ENCODE results near the gene ERC2.
"Not testable (repeated sequence)": the region's sequence is repeated elsewhere in the genome, so short reads cannot be mapped to it uniquely, and the experiment has no call there.

The ERC2 gene

DNA sequence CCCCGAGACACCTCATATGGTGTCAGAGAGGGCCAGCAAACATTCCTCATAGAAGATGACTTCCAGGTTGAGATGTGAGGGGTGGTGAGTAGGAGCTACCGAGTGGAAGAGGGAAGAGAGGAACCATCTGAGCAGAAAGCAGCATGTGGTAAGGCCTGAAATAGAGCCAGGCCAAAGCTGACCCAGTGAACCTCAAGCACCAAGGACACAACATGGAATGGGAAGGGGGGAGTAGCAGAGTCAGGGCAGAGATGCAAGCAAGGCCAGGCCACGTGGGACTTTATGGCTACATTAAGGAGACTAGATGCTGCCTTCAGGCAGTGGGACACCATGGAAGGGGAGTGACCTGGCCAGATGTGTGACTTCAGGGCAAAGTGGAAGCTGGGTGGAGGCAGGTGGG, 942.8 kb downstream of the ERC2 start:
- DNase-seq (ENCODE audit: low spot score), result no peak

DNA sequence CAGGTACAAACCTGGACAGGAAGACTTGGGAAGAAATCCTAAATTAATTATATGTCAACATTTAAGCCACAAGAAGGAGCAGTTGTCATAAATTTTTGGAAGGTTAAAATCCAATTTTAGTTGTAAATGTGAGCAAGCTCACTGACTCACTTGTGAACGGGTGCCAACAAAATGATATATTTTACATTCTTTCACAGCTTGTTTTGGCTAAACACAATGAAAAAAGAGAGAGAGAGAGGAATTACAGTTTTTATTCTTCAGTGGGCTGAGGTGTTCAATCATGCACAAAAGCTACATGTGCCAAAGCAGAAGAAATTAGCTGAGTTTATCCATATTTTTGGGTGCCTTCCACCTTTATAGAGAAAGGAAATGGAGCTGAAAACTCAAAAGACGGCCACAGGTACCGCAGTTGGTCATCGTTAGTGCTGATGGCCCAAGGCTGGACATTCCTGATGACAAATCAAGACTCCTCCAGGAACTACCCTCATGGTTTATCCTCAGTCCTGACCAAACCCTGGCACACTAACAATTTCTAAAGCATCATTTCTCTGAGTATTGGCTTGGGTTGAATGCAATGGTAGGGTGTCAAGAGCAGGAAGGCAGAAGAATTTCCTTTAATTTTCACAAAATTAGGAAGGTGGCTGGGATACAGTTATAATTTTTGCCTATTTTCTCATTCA, 943.6 kb downstream of the ERC2 start:
- DNase-seq (ENCODE audit: low spot score), result no peak

DNA sequence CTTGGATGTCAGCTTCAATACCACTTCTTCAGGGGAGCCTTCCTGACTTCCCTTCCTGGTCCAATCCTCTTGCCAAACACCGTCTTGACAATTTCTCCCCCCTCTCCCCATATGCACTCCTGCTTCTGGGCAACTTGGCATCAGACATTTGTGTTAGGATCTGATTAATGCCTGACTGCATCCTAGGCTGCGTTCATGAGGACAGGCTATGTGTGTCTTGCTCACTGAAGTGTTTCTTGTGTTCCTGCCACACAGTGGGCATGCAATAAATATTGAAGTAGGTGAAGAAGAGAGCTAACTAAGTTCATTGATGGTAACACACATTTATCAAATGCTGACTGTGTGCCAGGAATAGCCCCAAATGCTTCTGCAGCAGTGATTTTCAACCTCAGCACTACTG, 944.8 kb downstream of the ERC2 start:
- no peak for DNase-seq (ENCODE audit: low spot score)

DNA sequence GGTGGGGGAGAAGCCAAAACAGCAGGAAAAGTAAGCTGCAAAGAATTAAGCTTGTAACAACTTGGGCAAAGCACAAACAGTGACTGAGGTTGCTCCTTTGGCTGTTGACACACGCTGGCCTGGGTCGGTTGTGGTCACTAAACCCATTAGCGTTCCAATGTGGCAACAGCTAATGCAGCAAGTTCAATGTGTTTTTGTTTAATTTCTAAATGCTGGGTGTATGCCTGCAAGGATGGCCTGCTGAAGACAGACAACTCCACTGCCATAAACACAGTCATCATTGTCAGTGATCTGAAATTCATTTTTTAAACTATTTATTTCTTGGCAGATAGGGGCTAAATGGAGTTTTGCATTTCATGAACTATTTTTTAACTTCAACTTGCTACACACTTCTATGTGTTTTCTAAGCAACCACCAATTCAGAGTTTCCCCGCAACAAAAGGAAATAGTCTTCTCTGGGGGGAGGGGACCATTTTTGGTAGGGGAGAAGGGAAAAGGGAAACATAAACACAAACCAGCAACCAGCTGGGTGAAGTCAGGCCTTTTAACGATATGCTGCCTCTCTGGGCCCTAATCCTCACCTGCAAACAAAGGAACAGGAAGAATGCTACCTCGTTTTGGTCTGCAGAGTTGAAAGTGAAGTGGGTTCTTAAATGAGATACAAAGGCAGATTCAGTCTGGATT, 946.4 kb downstream of the ERC2 start:
- DNase-seq (ENCODE audit: low spot score), result no peak

DNA sequence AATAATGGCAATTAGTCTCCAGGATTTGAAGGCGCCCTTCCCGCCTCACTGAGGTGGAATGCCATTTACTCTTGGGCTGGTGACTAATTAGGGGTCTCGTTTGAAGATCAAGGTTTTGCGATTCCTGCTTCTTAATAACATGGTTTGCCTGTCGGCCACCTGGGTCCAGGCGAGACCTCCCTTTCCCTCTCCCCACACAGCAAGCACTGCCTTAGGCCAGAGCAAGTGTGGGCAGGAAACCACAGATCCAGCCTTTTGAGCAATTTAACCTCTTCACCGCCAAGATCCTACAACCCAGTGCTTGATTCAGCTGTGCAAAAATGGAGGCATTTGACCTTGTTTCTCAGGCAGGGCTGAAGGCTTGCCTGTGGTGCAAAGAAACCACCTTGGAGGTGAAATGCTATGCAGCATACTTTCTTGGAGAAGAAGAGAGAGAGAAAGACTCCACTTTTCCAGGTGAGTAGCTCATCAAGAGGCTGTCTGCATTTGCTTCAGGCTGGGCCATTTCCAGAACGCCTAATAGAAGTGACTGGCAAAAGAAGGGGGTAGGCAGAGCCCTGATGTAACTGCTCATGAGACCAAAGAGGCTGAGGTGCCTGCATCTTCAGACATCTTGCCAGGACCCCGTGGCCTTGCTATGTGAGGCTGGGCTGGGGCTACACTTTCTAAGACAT, 947.1 kb downstream of the ERC2 start:
- DNase-seq (ENCODE audit: low spot score), result no peak

DNA sequence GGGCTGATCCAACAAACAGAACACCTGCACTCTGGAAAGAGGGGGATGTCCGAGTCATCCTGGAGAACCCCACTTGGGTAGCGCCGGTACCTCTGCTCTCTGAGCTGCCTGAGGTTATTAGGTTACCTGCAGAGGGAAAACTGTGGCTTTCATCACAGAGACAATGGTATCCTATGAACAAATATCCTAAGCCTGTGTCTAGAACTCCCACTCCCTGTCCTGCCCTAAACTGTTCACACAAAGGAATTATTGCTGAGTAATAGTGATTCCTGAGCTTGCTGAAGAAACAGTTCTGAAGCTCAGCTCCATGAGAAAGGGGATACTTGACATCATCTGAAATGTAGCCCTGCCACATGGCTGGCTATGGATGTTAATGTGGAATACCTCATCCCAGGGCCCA, 949.2 kb downstream of the ERC2 start:
- no peak for DNase-seq (ENCODE audit: low spot score)

DNA sequence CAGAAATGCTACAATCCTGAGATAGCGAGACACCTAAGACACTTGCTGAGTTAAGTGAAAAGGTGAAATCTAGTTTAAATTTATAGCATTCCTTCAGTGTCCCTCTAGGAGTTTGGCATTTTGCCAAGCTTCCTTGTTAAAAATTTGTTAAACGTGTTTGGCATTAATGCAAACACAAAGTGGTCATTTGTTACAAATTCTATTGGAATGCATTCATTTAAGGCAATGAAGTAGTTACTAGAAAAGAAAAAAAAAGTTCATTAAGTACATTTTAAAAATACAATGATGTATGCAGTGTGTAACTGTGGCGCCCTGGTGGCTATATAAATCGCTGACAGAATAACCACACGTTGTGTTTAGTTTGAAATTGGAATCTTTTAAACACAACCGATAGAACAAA, 949.8 kb downstream of the ERC2 start:
- DNase-seq (ENCODE audit: low spot score), result no peak

DNA sequence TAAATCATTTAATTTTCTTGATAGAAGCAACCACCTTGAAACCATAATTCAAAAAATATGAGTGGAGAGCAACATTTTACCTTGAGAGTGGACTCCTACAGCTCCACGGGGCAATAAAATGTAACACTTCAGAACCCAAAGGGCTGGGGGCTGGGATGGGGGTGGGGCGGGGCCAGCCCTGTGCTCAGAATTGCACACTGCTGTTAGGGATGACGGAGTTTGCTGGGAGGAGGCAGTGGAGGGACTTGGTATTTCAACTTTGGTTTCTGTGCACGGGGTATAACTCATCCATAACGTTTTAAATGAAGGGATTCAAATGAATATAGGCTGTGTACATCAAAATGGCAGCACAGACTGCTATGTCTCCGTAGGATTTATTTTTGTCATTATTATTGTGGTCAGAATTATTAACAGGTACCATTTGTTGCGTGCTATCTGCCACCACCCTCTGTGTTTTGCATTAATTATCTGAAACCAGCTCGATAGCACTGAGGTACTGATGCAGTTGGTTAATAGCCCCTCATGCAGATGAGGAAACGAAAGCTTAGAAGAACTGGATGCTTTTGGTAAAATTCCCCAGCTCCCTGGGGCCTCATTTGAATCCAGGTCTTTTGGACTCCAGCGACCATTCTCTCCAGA, 951.8 kb downstream of the ERC2 start:
- no peak for DNase-seq (ENCODE audit: low spot score)

DNA sequence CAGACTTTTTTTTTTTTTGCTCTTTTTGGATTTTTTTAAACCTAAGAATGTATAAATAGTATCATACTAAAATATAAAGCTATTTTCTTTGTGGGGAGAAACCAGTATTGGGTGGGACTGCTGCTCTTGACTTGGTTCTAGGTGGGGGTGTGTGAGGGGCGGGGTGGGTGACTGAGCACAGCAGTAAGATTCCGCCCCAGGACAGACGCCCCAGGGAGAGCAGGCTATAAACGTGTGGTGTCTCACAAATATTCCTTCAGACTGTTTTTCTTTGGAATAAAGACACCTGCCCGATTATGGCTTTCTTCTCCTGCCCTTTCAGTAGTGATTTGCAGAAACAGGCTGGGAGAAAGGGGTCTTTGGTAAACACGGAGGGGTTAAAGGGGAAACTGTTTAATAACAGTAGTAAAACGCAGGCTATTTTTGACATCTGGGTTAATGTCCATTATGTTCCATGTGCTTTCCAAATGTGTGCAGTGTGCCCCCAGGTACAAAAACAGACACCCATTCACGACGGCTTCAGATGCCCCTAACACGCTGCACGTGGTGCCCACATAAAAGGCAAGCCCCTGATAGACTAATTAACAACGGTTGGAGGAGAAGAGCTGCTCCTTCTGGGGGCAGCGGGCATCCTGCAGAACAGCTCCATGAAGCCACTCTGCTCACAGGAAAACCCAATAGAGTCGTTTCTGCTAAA, 952.6 kb downstream of the ERC2 start:
- DNase-seq (ENCODE audit: low spot score), result no peak

DNA sequence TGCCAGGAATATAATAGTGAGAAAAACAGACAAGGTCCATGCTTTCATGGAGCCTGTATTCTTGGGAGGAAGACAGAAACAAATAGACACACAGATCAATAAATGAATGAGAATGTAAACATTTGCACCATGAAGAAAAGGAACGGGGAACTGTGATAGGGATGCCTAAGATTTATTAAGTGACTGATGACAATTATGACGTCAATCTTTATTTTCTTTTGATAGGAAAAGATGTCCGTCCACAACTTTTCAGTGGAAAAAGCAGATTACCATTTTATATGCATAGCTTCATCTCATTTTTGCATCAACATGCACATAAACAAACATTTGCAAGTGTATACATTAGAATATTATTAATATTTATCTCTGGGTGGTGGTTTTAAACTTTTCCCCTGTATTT, 953.3 kb downstream of the ERC2 start:
- DNase-seq (ENCODE audit: low spot score), result no peak

DNA sequence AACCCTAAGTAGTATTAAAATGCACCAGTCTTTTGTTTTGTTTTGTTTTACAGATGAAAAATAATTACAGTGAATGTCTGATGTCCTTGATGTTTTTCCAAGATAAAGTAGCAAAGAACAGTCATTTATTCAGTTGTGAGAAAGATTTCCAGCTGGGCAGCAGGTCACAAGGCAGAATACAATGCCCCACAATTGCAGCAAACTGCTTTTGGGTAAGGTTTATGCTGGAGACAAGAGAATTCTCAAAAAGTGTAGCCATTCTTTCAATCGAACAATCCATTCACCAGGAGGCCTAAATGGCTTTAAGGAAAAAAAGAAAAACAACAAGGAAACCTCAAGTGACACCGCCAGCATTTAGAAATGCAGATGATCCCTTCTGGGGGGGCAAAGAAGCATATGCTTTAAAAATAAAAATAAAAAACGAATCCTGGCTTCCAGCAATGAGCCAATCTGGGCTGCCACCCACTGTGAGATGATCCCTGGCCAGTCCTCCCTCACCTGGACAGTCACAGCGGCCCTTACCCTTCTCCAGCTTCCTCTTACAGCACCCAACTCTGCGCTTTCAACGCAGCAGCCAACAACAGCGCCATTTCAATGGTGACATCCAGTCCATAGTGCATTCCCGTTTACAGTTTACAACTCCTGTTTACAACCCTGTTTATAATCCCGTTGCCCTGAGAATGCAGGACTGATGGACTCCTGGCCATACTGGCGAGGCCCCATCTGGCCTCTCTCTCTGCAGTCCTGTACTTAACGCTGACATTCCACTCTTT, 955.5 kb downstream of the ERC2 start:
- DNase-seq (ENCODE audit: low spot score), result no peak

DNA sequence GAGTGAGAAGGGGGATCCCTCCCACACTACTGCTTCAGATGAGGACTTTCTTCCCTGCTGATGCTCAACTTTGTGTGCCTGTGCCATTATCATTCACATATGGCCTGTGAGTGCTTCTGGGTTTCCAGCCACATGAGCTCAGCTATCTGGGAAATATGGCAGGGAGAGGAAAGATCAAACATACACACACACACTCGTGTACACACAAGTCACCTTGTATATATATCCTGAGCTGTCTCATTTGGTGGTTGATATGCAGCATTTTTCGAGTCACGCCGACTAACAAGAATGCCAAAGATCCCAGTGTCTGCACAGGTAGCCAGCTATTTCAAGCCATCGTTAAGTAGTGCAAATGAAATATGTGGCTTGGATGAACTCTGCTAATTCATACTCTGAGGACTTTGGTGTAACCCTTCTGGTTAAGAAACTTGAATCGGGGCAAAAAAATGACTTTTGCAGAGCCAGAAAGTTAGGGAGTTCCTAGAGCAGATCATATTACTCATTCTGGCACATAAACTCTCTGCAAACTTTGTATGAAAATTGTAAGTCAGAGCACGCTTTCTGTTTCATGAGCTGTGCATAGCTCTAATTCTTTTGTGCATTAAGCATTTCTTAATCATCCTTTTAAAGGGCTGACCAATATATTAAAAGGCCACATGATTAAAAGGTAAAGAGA, 956.2 kb downstream of the ERC2 start:
- no peak for DNase-seq (ENCODE audit: low spot score)

DNA sequence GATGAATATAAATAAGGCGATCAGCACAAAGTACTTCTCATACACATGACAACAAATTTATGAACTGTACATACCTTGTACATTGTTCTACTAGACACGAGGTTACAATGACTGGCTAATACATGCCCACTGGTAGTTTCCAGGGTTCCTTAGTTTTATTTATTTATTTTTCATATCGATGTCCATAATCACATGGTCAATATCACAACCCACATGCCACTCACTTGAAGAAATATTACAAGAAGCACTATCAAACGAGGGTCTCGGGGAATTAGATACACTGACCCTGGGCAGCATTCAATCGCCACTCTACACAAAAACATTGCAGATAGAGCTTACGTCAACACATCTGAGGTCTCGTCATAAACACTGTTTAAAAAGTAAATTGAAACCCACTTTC, 959.9 kb downstream of the ERC2 start:
- DNase-seq (ENCODE audit: low spot score), result no peak

DNA sequence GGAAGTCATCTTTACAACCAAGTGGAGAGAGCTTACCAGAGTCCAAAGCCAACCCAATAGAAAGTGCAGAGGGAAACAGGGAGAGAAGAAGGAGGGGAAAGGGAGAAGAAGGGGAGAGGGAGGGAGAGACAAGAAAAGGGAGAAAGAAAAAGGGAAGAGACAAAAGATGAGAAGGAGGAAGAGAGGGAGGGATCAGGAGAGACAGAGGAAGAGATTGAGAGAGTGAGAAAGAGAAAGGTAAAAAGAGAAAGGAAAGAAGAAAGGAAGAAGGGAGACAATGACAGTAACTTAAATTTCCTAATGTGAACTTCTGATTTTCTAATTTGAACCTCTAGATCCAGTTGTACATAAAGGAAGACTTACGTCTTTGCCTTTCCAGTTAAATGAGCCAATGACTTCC, 960.5 kb downstream of the ERC2 start:
- no peak for DNase-seq (ENCODE audit: low spot score)

DNA sequence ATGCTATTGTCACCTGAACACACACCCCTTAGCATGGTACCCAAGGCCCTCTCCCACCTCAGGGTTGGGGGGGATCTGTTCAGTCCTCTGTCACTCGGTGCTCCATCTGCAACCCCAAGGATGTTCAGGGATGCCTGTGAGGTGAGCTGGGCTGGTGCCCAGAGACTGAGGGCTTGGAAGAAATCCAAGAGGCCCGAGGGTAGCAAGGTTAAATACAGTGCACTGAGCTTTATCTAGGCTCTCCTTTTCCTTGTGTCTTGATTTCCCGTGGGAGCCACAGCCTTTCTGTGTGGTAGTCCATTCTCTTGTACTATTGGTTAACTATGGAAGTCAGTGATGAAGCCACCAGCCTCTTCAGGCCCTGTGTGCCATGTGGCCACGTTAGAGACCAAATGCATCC, 962.5 kb downstream of the ERC2 start:
- DNase-seq (ENCODE audit: low spot score), result no peak

DNA sequence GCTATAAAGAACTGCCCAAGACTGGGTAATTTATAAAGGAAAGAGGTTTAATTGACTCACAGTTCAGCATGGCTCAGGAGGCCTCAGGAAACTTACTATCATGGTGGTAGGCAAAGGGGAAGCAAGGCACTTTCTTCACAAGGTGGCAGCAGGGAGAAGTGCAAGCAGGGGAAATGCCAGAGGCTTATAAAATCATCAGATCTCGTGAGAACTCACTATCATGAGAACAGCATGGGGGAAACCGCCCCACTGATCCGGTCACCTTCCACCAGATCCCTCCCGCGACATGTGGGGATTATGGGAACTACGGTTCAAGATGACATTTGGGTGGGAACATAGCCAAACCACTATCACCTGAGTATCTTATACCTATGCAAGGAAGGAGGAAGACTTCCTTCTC, 963.2 kb downstream of the ERC2 start:
- DNase-seq (ENCODE audit: low spot score), result not testable (repeated sequence)

DNA sequence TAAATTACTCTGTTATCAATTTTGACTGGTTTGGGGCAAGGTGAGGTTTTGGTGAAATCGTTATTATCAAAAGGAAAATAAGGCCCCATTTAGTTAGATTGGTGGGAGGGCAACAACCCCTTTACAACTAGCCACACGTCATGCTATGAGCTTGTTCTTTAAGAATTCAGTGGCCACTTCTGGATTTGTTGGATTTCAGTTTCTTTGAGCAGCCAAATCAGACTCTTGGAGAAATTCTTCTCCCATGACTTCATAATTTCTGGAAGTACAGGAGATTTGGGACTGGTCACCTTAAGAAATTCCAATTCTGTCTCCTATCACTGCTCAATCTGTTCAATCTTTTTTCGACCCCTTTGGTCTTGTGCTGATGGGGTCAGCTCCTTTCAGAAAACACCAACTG, 966.4 kb downstream of the ERC2 start:
- no peak for DNase-seq (ENCODE audit: low spot score)

DNA sequence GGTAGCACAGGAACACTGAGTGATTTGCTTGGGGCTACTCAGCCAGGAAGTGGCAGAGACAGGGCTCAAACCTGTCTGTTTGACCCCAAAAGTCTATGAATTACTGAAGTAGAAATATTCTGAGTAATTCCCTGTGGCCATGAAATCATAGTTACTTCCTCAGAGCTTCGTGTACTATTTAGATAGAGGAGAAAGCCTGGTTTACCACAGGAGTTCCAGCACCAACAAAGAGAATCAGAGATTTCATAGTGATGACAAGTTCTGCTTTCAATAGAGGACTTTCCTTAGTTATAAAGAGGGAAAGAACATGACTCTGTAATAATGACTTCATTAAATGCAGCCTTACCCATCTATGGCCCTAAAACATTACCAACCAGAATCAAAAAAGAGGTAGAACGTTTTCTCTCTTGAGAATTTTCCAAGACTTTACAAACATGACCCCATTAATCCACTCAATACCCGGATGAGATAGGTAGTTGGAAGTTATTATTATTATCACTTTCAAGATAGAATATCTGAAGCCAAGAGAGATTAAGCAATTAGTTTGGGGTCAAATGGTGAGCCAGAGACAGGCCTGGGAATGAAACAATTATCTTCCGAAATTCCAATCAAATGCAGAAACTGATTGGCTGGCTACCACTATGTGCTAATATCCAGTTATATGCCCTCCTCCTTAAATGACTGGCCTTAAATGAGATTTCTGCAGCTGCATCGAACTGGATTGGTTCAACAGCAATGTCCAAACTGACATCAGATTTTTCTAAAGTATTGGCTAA, 967.5 kb downstream of the ERC2 start:
- no peak for DNase-seq (ENCODE audit: low spot score)

DNA sequence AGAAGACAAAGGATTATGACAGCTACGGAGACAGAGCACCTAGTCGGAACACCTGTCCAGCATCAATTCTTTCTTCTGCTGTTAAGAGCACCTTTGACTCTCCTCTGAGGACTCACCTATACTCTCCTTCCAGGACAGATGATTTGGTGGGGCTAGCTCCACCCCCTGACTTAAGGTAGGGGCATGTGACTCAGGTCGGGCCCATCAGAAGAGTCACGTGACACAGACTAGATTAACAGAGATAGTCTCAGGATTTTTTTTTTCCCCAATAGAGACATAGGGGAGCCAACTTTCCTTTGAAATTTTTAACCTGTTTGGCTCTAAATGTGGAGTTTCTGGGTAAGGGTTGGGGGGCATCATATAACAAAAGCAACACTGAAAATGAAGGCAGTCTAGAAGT, 969.7 kb downstream of the ERC2 start:
- DNase-seq (ENCODE audit: low spot score), result no peak

DNA sequence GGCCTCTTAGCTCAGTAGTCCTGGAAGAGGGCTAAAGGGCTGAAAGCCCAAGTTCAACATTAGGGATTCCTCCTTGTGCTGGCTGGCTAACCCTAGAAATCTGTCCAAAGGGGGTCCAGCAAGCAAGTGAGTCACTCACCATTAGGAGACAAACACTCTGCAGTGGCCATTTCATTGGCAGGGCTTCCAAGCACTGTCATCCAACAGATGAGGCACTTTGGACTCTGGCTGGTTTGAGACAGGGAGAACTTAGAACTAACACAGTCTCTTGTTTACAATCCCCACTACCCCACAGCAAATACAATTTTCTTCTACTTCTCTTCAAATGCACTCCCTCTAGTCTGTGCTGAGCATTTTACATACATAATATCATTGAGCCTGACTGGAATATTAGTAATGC, 971.0 kb downstream of the ERC2 start:
- DNase-seq (ENCODE audit: low spot score), result no peak
